ENCODE results near the gene SEC14L1. TPM values are rescaled to one million over a fixed set of nuclear protein-coding genes. Genes with fewer than 3 reads are reported as not detected.

The SEC14L1 gene
- total RNA-seq, 6 donors from 2014 or later: 100 to 291 (median 145) TPM

DNA sequence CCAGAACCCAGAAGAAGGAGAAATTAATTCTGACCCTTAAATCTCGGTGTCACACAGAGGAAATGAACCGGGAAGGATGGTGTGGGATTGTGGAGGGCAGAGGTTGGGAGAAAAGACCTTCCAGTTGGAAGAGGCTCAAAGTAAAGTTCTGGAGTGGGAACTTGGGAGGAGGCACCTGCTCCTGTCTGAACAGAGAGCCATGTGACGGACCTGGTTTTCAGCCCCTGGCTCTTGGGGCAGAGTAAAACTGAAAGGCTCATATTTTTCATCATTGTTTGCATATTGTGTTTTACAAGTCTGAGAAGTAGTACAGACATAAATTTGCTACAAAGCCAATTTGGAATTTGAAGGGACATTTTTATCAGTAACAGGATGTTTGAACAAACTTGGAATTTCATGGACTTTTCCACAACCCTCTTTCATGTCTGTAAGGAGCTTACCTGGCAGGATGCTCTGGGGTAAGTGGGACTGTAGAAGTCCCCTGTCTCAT, 24.4 kb upstream of the SEC14L1 start:
- no peak overlapping the region for H3K4me3 ChIP-seq
- H3K9me3 ChIP-seq: no peaks in the 10 kb centered on the region
- TF ChIP-seq EP300 (IDR thresholded peaks at IDR 0.05) (no peak), POLR2AphosphoS5 (IDR thresholded peaks at IDR 0.05) (no peak), CTCF (IDR thresholded peaks at IDR 0.05) (no peak), POLR2A (IDR thresholded peaks at IDR 0.05) (no peak)
- ATAC-seq (ENCODE audit: low FRiP score in 2 of 2) (no peak), DNase-seq (no peak)
- WGBS, 2 donors: 38 to 53% methylated on average over 3 of the region's 3 CpGs
- no peaks in the 10 kb centered on the region for H3K36me3 ChIP-seq
- H3K27me3 ChIP-seq: no peaks in the 10 kb centered on the region
- H3K4me1 ChIP-seq: peaks cover 46 to 62% (median 57%) of the 10 kb centered on the region in 4 donors
- H3K27ac ChIP-seq: peak overlapping the region; percentile 66 to 92 (median 88)

DNA sequence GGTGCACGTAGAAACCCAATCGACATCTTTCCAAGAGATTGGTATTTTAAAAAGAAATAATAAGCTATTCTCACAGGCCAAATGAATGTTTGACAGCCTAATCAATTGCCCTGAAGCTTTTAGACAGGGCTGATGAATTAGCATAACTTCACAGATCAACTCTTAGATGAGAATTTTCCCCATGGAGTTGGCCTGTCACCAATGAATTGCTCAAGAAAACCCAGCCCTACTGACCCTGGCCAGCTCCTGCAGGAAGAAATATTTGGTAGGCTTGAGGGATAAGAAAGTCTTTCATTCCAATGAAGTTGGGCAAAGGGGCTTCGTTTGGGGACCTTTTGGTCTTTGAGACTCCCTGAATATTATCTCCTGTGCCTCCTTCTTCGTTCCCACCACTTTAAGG, 23.4 kb upstream of the SEC14L1 start:
- Histone ChIP-seq H3K4me1 (peaks cover 50 to 65% (median 60%) of the 10 kb centered on the region in 4 donors), H3K27me3 (no peaks in the 10 kb centered on the region), H3K27ac (peak overlapping the region; percentile 66 to 92 (median 88)), H3K36me3 (no peaks in the 10 kb centered on the region), H3K4me3 (no peak overlapping the region), H3K9me3 (no peaks in the 10 kb centered on the region)
- no peak for TF ChIP-seq POLR2AphosphoS5 (IDR thresholded peaks at IDR 0.05)
- TF ChIP-seq POLR2A (IDR thresholded peaks at IDR 0.05): no peak
- TF ChIP-seq CTCF (IDR thresholded peaks at IDR 0.05): no peak
- no peak for TF ChIP-seq EP300 (IDR thresholded peaks at IDR 0.05)
- ATAC-seq (ENCODE audit: low FRiP score in 2 of 2) (no peak), DNase-seq (no peak)
- 67 to 80% methylated on average over 4 of the region's 4 CpGs for WGBS, 2 donors

DNA sequence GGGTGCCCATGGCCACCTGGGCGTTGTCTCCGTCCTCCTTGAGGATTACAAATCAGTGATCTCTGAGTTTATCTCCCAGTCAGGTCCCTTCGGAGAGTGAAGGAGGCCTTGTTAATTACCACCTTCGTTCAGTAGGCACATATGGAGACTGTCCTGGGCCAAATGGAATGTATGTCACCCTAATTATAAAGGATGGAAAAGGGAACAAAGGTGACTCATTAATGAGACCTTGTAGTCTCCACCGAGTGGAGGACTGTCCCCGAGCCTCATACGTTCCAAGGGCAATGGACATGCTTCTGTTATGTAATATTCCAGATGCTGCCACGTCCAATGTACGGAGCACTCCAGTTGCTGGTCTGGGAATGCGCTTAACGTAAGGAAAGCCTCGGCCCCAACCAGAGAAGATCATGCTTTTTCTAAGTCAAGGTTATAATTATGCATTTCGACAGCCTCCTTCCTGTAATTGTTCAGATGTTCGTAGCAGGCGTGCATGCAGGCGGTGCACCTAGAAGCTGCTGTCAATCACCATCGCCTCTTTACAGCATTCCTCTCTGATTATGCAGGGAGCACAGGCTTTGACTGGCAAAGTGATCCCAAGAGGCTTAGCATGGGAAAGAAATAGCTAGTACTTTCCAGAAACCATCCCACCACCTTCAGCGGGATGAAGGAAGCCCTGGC, 22.4 kb upstream of the SEC14L1 start:
- no peak for DNase-seq
- H3K27me3 ChIP-seq: no peaks in the 10 kb centered on the region
- H3K27ac ChIP-seq: peak overlapping the region; percentile 66 to 92 (median 88)
- H3K4me1 ChIP-seq: peaks cover 50 to 71% (median 61%) of the 10 kb centered on the region in 4 donors
- no peak for ATAC-seq (ENCODE audit: low FRiP score in 2 of 2)
- H3K9me3 ChIP-seq: no peaks in the 10 kb centered on the region
- 63 to 65% methylated on average over 18 of the region's 18 CpGs for WGBS, 2 donors
- no peak overlapping the region for H3K4me3 ChIP-seq
- H3K36me3 ChIP-seq: no peaks in the 10 kb centered on the region
- TF ChIP-seq POLR2AphosphoS5 (IDR thresholded peaks at IDR 0.05) (peak; percentile 34 to 77), CTCF (IDR thresholded peaks at IDR 0.05) (no peak), POLR2A (IDR thresholded peaks at IDR 0.05) (peak in 1 of 4 donors; percentile 26), EP300 (IDR thresholded peaks at IDR 0.05) (peak in 3 of 4 donors; percentile 24 to 71 (median 63))

DNA sequence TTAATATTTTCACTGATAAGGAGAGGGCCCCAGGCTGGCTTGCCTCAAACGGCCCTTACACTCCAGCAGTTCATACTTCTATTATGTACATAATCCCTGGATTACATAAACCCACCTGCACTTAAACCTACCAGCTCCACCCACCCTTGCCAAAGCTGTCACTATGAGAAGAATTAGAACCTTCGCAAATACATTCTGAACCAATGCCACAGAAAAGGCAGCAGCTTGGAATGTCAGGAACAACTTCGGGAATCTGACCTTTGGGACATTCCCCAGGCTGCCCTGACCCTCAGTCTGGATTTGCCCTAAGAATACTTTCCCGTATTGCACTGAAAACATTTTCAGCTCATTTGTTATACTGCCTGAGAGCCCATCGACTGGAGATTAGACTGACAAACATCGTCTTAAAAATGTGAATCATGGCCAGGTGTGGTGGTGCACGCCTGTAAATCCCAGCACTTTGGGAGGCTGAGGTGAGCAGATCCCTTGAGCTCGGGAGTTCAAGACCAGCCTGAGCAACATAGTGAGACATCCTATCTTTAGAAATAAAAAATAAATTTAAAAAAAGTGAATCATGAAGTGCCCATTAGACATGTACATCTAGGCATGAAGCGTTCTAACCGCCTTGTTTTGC, 21.0 kb upstream of the SEC14L1 start:
- Histone ChIP-seq H3K9me3 (no peaks in the 10 kb centered on the region), H3K4me3 (no peak overlapping the region), H3K27me3 (no peaks in the 10 kb centered on the region), H3K4me1 (peaks cover 61 to 76% (median 68%) of the 10 kb centered on the region in 4 donors), H3K27ac (peak overlapping the region; percentile 66 to 92 (median 88)), H3K36me3 (no peaks in the 10 kb centered on the region)
- DNase-seq (no peak), ATAC-seq (ENCODE audit: low FRiP score in 2 of 2) (no peak)
- 67 to 72% methylated on average over 10 of the region's 10 CpGs for WGBS, 2 donors
- no peak for TF ChIP-seq CTCF (IDR thresholded peaks at IDR 0.05)
- no peak for TF ChIP-seq POLR2A (IDR thresholded peaks at IDR 0.05)
- no peak for TF ChIP-seq POLR2AphosphoS5 (IDR thresholded peaks at IDR 0.05)
- TF ChIP-seq EP300 (IDR thresholded peaks at IDR 0.05): no peak
